G401 (cell line): Measurements from ENCODE around the gene DCC. TPM values are rescaled to one million over a fixed set of nuclear protein-coding genes. Genes with fewer than 3 reads are reported as not detected.
"Not testable (repeated sequence)": the region's sequence is repeated elsewhere in the genome, so short reads cannot be mapped to it uniquely, and the experiment has no call there.

Source experiments
- DNase-seq: peaks from one replicate; pipeline ENCODE4 v3.0.0-alpha.2; 2015; ENCODE audit warnings: low spot score
- in situ Hi-C: cut with HindIII; loops from 2 replicates; pipeline ENCODE4 v1.10.0; 2016; ENCODE audit warnings: low sequenced_read_pairs, mixed read lengths
- total RNA-seq: library from RNA; depleted of rRNA; stranded (reverse); fragments of >200 nt; shearing (Covaris generic); gene quantifications from 2 replicates; pipeline ENCODE4 v1.2.3, GENCODE V29; 2014

The DCC gene
- total RNA-seq, 1 experiment from 2014 or later: not detected

DNA sequence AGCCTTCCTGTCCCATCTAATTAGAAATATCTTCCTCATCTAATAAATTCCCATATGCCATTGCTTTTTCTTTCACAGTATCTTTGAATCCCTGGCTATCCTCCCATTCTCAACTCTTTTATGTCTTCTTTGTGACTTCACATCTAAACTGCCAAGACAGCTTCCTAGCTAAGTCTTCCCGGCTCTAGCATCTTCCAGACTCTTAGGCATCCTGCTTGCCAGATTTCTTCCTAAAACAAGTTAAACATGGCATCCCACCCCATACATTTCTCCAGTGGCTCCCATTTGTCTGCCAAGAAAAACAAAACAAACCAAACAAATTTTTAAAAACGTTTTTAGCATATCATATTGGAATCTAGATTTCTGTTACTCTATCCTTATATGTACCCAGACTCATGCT is 1132.5 kb downstream of the DCC start:
- DNase-seq: no peak
- in situ Hi-C loops: no loop called here

- DNase-seq: no peak
- in situ Hi-C loops: no loop called here
These were observed 1138.2 kb downstream of the DCC start for GRCh38 chr18:53478155-53478554.

DNA sequence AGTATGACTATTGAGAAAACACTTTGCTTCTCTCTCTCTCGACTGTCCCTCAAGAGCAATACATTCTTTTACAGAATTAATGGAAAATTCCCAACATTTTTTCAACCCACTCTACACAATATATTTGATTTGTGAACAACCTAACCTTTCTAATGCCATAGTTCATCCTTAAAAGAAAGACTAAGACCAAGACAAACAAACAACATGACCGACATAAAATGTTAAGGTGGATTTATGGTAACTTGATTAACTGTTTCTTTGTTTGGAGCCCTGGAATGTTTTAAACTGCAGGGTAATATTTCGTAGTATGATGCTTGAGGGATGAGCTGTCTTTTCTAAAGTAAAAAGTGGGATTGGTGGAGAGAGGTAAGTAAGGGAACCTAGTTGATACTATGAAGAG is 1146.3 kb downstream of the DCC start:
- DNase-seq: no peak
- in situ Hi-C loops: no loop called here

DNA sequence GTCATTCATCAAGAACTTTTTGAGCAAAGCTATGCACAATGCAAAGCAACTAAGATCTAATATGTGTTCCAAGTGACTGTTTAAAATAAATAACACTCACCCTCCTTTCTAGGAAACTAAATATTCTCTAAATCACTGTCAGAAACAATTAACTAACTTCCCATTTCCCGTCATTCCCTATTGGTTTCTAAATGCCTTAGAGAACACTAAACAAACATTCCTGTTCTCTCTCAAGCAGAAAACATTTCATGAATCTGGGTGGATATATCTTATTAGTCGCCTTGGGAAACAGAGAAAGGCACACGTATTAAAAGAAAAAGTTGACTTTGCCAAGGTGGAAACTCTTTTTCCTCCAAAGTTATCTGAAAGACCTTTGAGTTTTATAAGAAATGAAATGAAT is 1149.3 kb downstream of the DCC start:
- in situ Hi-C loops: no loop called here
- no peak for DNase-seq

- DNase-seq: no peak
- in situ Hi-C loops: no loop called here
These were observed 1150.0 kb downstream of the DCC start for GRCh38 chr18:53490019-53490418.

- in situ Hi-C loops: no loop called here
- no peak for DNase-seq
These were observed 1156.0 kb downstream of the DCC start for GRCh38 chr18:53496028-53496427.

- no peak for DNase-seq
- in situ Hi-C loops: no loop called here
These were observed 1164.0 kb downstream of the DCC start for GRCh38 chr18:53503914-53504441.

GRCh38 chr18:53508529-53508928 is 1168.5 kb downstream of the DCC start:
- in situ Hi-C loops: no loop called here
- no peak for DNase-seq

- DNase-seq: no peak
- in situ Hi-C loops: no loop called here
These were observed 1169.9 kb downstream of the DCC start for GRCh38 chr18:53509886-53510285.

DNA sequence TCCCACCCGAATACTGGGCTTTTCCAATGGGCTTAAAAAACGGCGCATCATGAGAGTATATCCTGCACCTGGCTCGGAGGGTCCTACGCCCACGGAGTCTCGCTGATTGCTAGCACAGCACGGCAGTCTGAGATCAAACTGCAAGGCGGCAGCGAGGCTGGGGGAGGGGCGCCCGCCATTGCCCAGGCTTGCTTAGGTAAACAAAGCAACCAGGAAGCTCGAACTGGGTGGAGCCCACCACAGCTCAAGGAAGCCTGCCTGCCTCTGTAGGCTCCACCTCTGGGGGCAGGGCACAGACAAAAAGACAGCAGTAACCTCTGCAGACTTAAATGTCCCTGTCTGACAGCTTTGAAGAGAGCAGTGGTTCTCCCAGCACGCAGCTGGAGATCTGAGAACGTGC is 1171.7 kb downstream of the DCC start:
- in situ Hi-C loops, DNase-seq: not testable (repeated sequence)

- in situ Hi-C loops: no loop called here
- DNase-seq: no peak
These were observed 1181.1 kb downstream of the DCC start for GRCh38 chr18:53521068-53521467.

DNA sequence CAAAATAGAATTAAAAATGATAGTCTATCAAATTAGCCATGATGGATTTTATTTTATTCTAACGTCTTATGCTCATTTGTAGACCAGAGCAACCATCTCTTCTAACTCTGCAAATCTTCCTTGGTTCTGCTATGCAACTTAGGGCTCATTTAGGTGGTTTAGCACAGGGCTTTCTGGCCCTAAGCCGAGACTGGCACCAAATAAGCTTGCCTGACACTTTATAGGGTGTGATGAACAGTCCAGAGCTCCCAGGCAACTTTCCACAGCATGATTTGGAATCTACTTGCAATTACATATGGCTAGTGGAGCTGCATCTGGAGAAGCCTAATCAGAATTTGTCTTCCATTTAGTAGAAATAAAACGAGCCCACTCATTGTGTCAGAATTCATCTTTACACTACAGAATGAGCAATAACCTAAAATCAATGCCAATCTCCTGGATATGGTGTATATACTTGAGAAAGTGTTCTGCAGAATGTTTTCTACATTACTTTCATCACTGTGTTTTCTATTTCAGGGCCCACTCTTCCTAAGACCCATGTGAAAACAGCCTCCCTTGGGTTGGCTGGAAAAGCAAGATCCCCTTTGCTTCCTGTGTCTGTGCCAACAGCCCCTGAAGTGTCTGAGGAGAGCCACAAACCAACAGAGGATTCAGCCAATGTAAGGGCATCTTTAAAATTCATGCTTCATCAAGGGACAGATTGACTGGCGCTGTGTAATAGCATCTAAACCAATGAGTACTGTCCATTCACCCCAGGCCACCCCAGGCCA is 1186.3 kb downstream of the DCC start:
- in situ Hi-C loops: no loop called here

DNA sequence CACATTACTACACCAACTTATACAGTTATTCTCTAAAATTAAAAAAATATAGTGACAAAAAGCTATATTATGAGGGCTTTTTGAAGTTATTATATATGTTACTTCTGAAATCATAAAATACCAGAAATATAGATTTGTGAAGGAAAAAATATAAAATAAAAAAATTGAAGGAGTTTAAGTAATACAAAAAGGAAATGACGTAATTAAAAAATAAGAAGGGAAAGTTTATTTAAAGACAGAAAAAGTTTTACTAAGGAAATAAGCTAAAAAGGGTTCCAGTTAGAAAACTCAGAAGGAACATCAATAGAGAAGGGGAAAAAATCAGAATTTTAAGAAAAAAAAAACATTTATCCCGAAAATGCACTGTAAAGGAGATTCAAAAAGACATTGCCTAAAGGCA is 1187.4 kb downstream of the DCC start:
- in situ Hi-C loops: no loop called here
- no peak for DNase-seq

More for the DNA sequence above, 1186.3 kb downstream of the DCC start:
- DNase-seq: no peak

DNA sequence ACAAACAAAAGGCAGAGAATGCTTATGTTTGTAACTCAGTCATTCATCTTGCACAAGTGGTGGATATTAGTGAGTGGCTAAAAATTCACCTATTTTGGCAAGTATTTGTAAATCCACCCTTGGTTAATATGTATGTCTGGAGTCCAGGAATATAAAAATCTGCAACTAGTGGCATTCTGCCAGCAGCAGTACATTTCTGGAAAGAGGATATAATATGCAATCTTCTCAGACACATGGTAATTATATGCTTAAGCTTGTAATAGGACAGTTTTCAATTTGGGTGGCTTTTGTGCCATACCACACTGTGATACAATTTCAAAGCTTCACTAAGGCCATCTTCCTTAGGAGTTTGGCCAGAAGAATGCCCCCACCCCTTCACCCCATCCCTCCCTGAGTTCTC is 1191.2 kb downstream of the DCC start:
- DNase-seq: no peak
- in situ Hi-C loops: no loop called here

GRCh38 chr18:53531896-53532295 is 1191.9 kb downstream of the DCC start:
- DNase-seq: no peak
- in situ Hi-C loops: no loop called here

DNA sequence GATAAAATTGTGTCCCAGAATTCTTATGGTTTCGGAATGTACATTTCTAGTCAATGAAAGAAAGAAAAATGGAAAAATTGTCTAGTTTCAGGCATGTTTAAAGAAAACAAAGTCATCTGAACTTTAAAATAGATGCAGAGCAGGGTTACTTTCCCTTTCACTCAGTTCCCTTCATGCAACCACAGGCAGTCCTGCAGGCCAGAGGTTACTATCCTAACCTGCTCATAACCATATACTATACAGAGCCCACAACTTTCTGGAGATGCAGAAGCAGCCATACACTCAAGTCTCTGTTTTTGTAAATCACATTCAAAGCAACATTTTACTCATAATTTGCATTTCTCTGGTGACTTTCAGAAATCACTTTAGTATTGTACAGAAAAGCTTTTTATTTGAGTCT is 1194.2 kb downstream of the DCC start:
- in situ Hi-C loops: no loop called here
- no peak for DNase-seq

DNA sequence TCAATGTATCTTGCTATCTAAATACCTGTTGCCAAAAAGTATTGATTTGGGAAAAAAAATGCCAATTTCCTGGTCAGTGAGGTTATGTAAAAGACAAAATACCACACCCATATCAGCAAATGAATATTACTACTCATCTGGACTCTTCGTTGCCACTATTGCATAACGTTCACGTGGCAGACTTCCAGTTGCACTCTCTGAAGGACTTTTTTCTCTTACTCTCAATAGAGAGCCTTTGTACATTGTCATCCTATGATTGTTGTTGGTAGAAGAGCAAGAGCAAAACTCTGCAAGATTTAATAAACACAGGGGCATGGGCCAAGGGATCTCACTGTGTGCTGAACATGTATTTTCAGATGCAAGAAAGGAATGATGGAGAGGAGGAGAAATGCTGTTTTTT is 1194.7 kb downstream of the DCC start:
- in situ Hi-C loops: no loop called here
- peak; percentile 11 for DNase-seq

GRCh38 chr18:53536908-53537307 is 1196.9 kb downstream of the DCC start:
- no peak for DNase-seq
- in situ Hi-C loops: no loop called here

GRCh38 chr18:53541924-53542323 is 1201.9 kb downstream of the DCC start:
- in situ Hi-C loops: no loop called here
- no peak for DNase-seq

- in situ Hi-C loops: no loop called here
- DNase-seq: no peak
These were observed 1203.7 kb downstream of the DCC start for GRCh38 chr18:53543711-53544110.

DNA sequence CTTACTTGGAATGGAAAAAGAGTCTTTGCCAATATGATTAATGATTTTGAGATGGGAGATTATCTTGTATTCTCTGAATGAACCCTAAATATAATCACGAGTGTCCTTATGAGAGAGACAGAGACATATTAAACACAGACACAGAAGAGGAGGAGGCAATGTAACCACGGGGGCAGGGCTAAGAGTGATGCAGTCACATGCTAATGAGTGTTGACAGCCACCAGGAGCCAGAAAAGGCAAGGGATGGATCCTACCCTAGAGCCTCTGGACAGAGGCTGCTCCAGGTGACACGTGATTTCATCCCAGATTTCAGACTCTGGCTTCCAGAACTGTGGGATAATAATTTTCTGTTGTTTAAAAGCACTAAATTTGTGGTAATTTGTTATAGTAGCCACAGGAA is 1204.9 kb downstream of the DCC start:
- in situ Hi-C loops: no loop called here
- DNase-seq: no peak
